Measurements from ENCODE around the gene MGST3.
"Not testable (repeated sequence)": the region's sequence is repeated elsewhere in the genome, so short reads cannot be mapped to it uniquely, and the experiment has no call there.

Gene MGST3
- total RNA-seq: 38.3 to 46.6 reads per million in 2 donors

GRCh38 chr1:165630629-165631341 lies at the start of gene MGST3:
Gene MGST3 (plus strand): TSS chr1:165631234. CDS start chr1:165649848, 18,614 bp downstream.
- peak; percentile 84 for DNase-seq

- DNase-seq: no peak
Observed at GRCh38 chr1:165581926-165582325, 49.1 kb upstream of the MGST3 start.

- no peak for DNase-seq
Observed at GRCh38 chr1:165586398-165586797, 44.6 kb upstream of the MGST3 start.

GRCh38 chr1:165591391-165591790 lies 39.6 kb upstream of the MGST3 start:
- not testable (repeated sequence) for DNase-seq

- no peak for DNase-seq
Observed at GRCh38 chr1:165592945-165593823, 37.9 kb upstream of the MGST3 start.

GRCh38 chr1:165595246-165595938 lies 35.6 kb upstream of the MGST3 start:
- no peak for DNase-seq

GRCh38 chr1:165597883-165598675 lies 33.0 kb upstream of the MGST3 start:
- peak; percentile 80 for DNase-seq

GRCh38 chr1:165598676-165599059 lies 32.4 kb upstream of the MGST3 start:
- no peak for DNase-seq

GRCh38 chr1:165600793-165601192 lies 30.2 kb upstream of the MGST3 start:
- DNase-seq: no peak

GRCh38 chr1:165603810-165604209 lies 27.2 kb upstream of the MGST3 start:
- DNase-seq: no peak

- no peak for DNase-seq
Observed at GRCh38 chr1:165605246-165605645, 25.8 kb upstream of the MGST3 start.

GRCh38 chr1:165606676-165607075 lies 24.4 kb upstream of the MGST3 start:
- not testable (repeated sequence) for DNase-seq

GRCh38 chr1:165610866-165611265 lies 20.2 kb upstream of the MGST3 start:
- DNase-seq: no peak

GRCh38 chr1:165612062-165612461 lies 19.0 kb upstream of the MGST3 start:
- DNase-seq: no peak

GRCh38 chr1:165616054-165616612 lies 14.9 kb upstream of the MGST3 start:
- no peak for DNase-seq

GRCh38 chr1:165616987-165617546 lies 14.0 kb upstream of the MGST3 start:
- DNase-seq: no peak

GRCh38 chr1:165619647-165620151 lies 11.3 kb upstream of the MGST3 start:
- no peak for DNase-seq

GRCh38 chr1:165623624-165624023 lies 7.4 kb upstream of the MGST3 start:
- DNase-seq: no peak

GRCh38 chr1:165624441-165624840 lies 6.6 kb upstream of the MGST3 start:
- no peak for DNase-seq

GRCh38 chr1:165628147-165628822 lies 2.7 kb upstream of the MGST3 start:
- no peak for DNase-seq

GRCh38 chr1:165629151-165629550 lies 1.9 kb upstream of the MGST3 start:
- no peak for DNase-seq
